HepG2 (cell line): ENCODE measurements around the gene OR2M4. TPM values are rescaled to one million over a fixed set of nuclear protein-coding genes. Genes with fewer than 3 reads are reported as not detected.

Experiments
- ATAC-seq: fragments of 200-7000 bp; cut with Tn5 transposase; 3 replicates; pipeline ENCODE4 v1.9.1; 2020; ENCODE audit warnings: mild to moderate bottlenecking, moderate library complexity
- BruUV-seq: library from RNA; stranded (reverse); fragments of 400-500 nt; replicated peaks from 2 replicates; lab custom pipeline; 2021; lab: Mats Ljungman, UMichigan
- CTCF ChIA-PET: fragments of 300-600 bp; formaldehyde crosslinking; extraction: SDS; loops from one replicate; lab custom pipeline; 2021; ENCODE audit warnings: low total read pairs, inconsistent platforms, low intra/inter-chr PET ratio; lab: Yijun Ruan, JAX
- POLR2A ChIA-PET: fragments of 350-600 bp; sonication (Branson Sonifier 250); formaldehyde crosslinking; loops from one replicate; lab custom pipeline; 2020; ENCODE audit warnings: antibody characterized with exemption, inconsistent platforms; lab: Yijun Ruan, JAX
- DNase-seq: peaks from one replicate; pipeline ENCODE4 v3.0.0-alpha.2; 2015; ENCODE audit warnings: low spot score
- FAIRE-seq: peaks from 3 replicates; lab custom pipeline; 2011; peaks lifted over from hg19 to GRCh38; lab: Jason Lieb, UNC
- H2AFZ ChIP-seq: one replicate; pipeline ENCODE4 v1.6.1; 2011; ENCODE audit warnings: low read length, inconsistent platforms
- H3K27ac ChIP-seq: fragments of 300-600 bp; 3 replicates; pipeline ENCODE4 v1.8.0; 2011; ENCODE audit warnings: mixed run types, mild to moderate bottlenecking, mixed read lengths, low read length, inconsistent platforms; ENCODE audit not compliant: insufficient read depth; ENCODE audit errors: extremely low read length
- H3K27me3 ChIP-seq, 2 experiments: fragments of 200-600 bp in 1 of 2; 2 replicates in 1 of 2; 3 replicates in 1 of 2; pipeline versions ENCODE4 v1.6.0 to v1.8.0; 2011; ENCODE audit warnings: low read length in 2 of 2, mild to moderate bottlenecking in 2 of 2, moderate library complexity in 2 of 2, inconsistent platforms in 1 of 2; ENCODE audit not compliant: insufficient read depth in 2 of 2, control insufficient read depth in 1 of 2
- H3K36me3 ChIP-seq, 2 experiments: fragments of 200-600 bp in 1 of 2; replicated peaks in 1 of 2; 2 replicates in 1 of 2; 3 replicates in 1 of 2; pipeline versions ENCODE4 v1.5.1 to v1.8.0; 2011; ENCODE audit warnings: low read length in 2 of 2, inconsistent platforms in 1 of 2; ENCODE audit not compliant: insufficient read depth in 2 of 2, control insufficient read depth in 1 of 2
- H3K4me1 ChIP-seq: 2 replicates; pipeline ENCODE4 v1.5.1; 2012; ENCODE audit warnings: low read length, inconsistent platforms; ENCODE audit not compliant: insufficient read depth
- H3K4me2 ChIP-seq: 2 replicates; pipeline ENCODE4 v1.6.0; 2011; ENCODE audit warnings: low read depth, low read length, inconsistent platforms
- H3K4me3 ChIP-seq, 3 experiments: fragments of 200-600 bp in 1 of 3; sonication (generic), shearing (Covaris generic) in 1 of 3; replicated peaks in 1 of 3; 2 replicates each; pipeline ENCODE4 v1.5.1; 2011 to 2016; ENCODE audit warnings: low read length in 3 of 3, inconsistent platforms in 2 of 3, low read depth in 2 of 3, mild to moderate bottlenecking in 2 of 3, control low read depth in 1 of 3, mixed read lengths in 1 of 3; ENCODE audit not compliant: insufficient read depth in 1 of 3
- H3K79me2 ChIP-seq: one replicate; pipeline ENCODE4 v1.6.1; 2011; ENCODE audit warnings: low read length, inconsistent platforms; ENCODE audit not compliant: insufficient read depth
- H3K9ac ChIP-seq: 2 replicates; pipeline ENCODE4 v1.6.0; 2011; ENCODE audit warnings: mild to moderate bottlenecking, low read depth, low read length, inconsistent platforms; ENCODE audit not compliant: insufficient read depth
- H3K9me3 ChIP-seq: 2 replicates; pipeline ENCODE4 v1.5.1; 2012; ENCODE audit warnings: mild to moderate bottlenecking, low read length
- H4K20me1 ChIP-seq: 2 replicates; pipeline ENCODE4 v1.6.0; 2011; ENCODE audit warnings: inconsistent platforms, mild to moderate bottlenecking, low read length, moderate library complexity; ENCODE audit not compliant: insufficient read depth
- ATF7 ChIP-seq, 2 experiments: fragments of 450-650 bp in 1 of 2; sonication (generic) in 1 of 2; formaldehyde crosslinking in 1 of 2; IDR thresholded peaks; 2 replicates each; pipeline versions ENCODE4 v1.4.0 to v1.6.1; 2016 to 2020; ENCODE audit warnings: antibody characterized with exemption in 1 of 2, mild to moderate bottlenecking in 1 of 2, missing genetic modification reagents in 1 of 2
- ATRX ChIP-seq: sonication (generic); formaldehyde crosslinking; IDR thresholded peaks from 2 replicates; pipeline ENCODE4 v1.4.0; 2020; ENCODE audit warnings: missing genetic modification reagents, borderline replicate concordance
- CEBPB ChIP-seq: IDR thresholded peaks from 2 replicates; pipeline ENCODE4 v1.6.1; 2011; ENCODE audit warnings: low read depth, low read length, improper control_type of control experiment, borderline replicate concordance
- DMAP1 ChIP-seq: IDR thresholded peaks from 2 replicates; pipeline ENCODE4 v1.6.1; 2016
- FOSL2 ChIP-seq: sonication (generic); formaldehyde crosslinking; IDR thresholded peaks from 2 replicates; pipeline ENCODE4 v1.4.0; 2020; ENCODE audit warnings: missing genetic modification reagents
- KAT7 ChIP-seq: IDR thresholded peaks from 2 replicates; pipeline ENCODE4 v1.6.1; 2018; ENCODE audit warnings: borderline replicate concordance, missing compliant biosample characterization
- MAF1 ChIP-seq: sonication (generic); formaldehyde crosslinking; IDR thresholded peaks from 2 replicates; pipeline ENCODE4 v1.5.0; 2020; ENCODE audit warnings: missing genetic modification reagents, borderline replicate concordance
- RXRB ChIP-seq: IDR thresholded peaks from 2 replicates; pipeline ENCODE4 v1.6.1; 2016; ENCODE audit warnings: borderline replicate concordance, missing genetic modification reagents, missing compliant biosample characterization
- ZNF451 ChIP-seq: sonication (generic); formaldehyde crosslinking; IDR thresholded peaks from 2 replicates; pipeline ENCODE4 v1.5.0; 2020; ENCODE audit warnings: mild to moderate bottlenecking, missing genetic modification reagents
- ZNF616 ChIP-seq: sonication (generic); formaldehyde crosslinking; IDR thresholded peaks from 2 replicates; pipeline ENCODE4 v1.5.0; 2020; ENCODE audit warnings: low read depth, mild to moderate bottlenecking, missing genetic modification reagents
- ZNF83 ChIP-seq: sonication (generic); formaldehyde crosslinking; IDR thresholded peaks from 2 replicates; pipeline ENCODE4 v1.4.0; 2020; ENCODE audit warnings: missing genetic modification reagents, mild to moderate bottlenecking, borderline replicate concordance
- WGBS: methylation state at CpG from one replicate; pipeline ENCODE4 v1.1.6; 2017; ENCODE audit warnings: low lambda C conversion rate; 5-methylcytosine and 5-hydroxymethylcytosine counted together
- in situ Hi-C: cut with HindIII; loops from 2 replicates; pipeline ENCODE4 v1.10.0; 2017; ENCODE audit warnings: low pct_unique_long_range_greater_than_20kb; ENCODE audit not compliant: extremely low pct_ligation_motif_present
- intact Hi-C: fragments of 100-400 bp; cut with micrococcal nuclease; formaldehyde crosslinking; loops from one replicate; pipeline ENCODE4 v1.10.0; 2022; ENCODE audit not compliant: unreplicated experiment
- polyA plus RNA-seq, 8 experiments: library from polyadenylated mRNA; depleted of rRNA in 3 of 8; stranded (reverse) in 7 of 8; unstranded in 1 of 8; fragments of >200 nt; fragmentation: Illumina TruSeq in 4 of 8; extraction: Trizol in 4 of 8; gene quantifications; 2 replicates each; pipeline versions ENCODE4 v1.2.1 to v1.2.3, GENCODE V29; 2011 to 2016; ENCODE audit warnings: low read depth in 4 of 8, missing spikeins in 1 of 8, mixed read lengths in 1 of 8; ENCODE audit not compliant: insufficient read depth in 1 of 8
- total RNA-seq, 5 experiments: library from RNA; depleted of rRNA; stranded (reverse); fragments of >200 nt; fragmentation: Illumina TruSeq; extraction: Trizol; gene quantifications; 2 replicates each; pipeline ENCODE4 v1.2.3, GENCODE V29; 2016; ENCODE audit warnings: low read depth in 1 of 5
- TF ChIP-seq, protein P1 (sequence below): sonication (generic); formaldehyde crosslinking; IDR thresholded peaks from 2 replicates; pipeline ENCODE4 v1.5.1; 2020; ENCODE audit warnings: missing genetic modification reagents, mild to moderate bottlenecking, borderline replicate concordance
- TF ChIP-seq, protein P2 (sequence below): sonication (generic); formaldehyde crosslinking; IDR thresholded peaks from 2 replicates; pipeline ENCODE4 v1.4.0; 2020; ENCODE audit warnings: missing genetic modification reagents; ENCODE audit errors: not compliant biosample characterization
- TF ChIP-seq, protein P3 (sequence below): IDR thresholded peaks from 2 replicates; pipeline ENCODE4 v1.6.1; 2016

Gene OR2M4
- total and polyA plus RNA-seq, 2 of the 13 experiments (the other 11 are each of a cell fraction or from before 2014, with no cell fraction given), result not detected

DNA sequence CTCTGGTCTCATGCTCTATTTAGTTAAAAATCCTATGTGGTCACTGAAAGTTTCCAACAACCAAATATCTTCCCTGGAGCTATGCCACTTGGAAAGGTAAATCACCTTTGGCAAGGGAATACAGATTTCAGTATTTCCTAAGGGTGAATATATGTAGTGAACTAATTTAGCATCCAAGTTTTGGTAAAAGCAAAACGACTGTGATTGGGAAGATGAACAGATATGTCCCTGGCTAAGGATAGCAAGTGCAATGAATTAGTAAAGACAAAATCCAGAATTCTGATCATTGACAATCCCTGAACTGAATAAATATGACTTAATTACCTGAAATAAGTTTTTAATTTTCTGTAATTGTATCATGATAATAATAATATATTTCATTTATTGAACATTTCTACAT, 46.7 kb downstream of the OR2M4 start, which contains the start of gene OR2T33 (continued):
- TF ChIP-seq CEBPB, result no peak
- TF ChIP-seq DMAP1 (CRISPR knock-in tag), result no peak

DNA sequence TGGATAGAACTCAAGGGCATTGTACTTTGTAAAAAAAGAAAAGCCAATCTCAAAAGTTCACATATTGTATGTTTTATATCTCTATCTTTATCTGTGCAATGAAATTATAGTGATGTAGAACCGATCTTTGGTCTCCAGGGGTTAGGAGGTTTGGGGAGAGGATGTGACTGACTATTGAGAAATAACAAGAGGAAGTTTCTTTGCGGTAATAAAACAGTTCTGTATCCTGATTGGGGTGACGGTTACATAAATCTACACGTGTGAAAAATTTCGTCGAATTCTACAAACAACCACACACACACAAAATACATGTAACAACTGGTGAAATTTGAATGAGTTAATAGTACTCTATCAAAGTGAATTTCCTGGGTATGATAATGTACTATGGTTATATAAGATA, 57.2 kb downstream of the OR2M4 start:
- no peak for FAIRE-seq
- peaks cover 70% of the 10 kb centered on the region for H3K9me3 ChIP-seq
- in situ Hi-C loops (no loop called here), intact Hi-C loops (no loop called here)
- H3K79me2 ChIP-seq, result no peaks in the 10 kb centered on the region
- H3K36me3 ChIP-seq, result no peaks in the 10 kb centered on the region
- H3K4me3 ChIP-seq, result no peak overlapping the region
- no peak overlapping the region for H2AFZ ChIP-seq
- CTCF ChIA-PET, result no interaction called here
- no peaks in the 10 kb centered on the region for H4K20me1 ChIP-seq
- no TSS peak for BruUV-seq
- H3K27me3 ChIP-seq, result no peaks in the 10 kb centered on the region
- no peak overlapping the region for H3K9ac ChIP-seq
- no peak overlapping the region for H3K4me2 ChIP-seq
- H3K27ac ChIP-seq, result no peak overlapping the region
- TF ChIP-seq, protein P1, sequence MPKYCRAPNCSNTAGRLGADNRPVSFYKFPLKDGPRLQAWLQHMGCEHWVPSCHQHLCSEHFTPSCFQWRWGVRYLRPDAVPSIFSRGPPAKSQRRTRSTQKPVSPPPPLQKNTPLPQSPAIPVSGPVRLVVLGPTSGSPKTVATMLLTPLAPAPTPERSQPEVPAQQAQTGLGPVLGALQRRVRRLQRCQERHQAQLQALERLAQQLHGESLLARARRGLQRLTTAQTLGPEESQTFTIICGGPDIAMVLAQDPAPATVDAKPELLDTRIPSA (CRISPR knock-in tag), result no peak
- TF ChIP-seq, protein P2, sequence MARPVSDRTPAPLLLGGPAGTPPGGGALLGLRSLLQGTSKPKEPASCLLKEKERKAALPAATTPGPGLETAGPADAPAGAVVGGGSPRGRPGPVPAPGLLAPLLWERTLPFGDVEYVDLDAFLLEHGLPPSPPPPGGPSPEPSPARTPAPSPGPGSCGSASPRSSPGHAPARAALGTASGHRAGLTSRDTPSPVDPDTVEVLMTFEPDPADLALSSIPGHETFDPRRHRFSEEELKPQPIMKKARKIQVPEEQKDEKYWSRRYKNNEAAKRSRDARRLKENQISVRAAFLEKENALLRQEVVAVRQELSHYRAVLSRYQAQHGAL (CRISPR knock-in tag), result no peak
- TF ChIP-seq ZNF83 (CRISPR knock-in tag), result no peak
- TF ChIP-seq, protein P3, sequence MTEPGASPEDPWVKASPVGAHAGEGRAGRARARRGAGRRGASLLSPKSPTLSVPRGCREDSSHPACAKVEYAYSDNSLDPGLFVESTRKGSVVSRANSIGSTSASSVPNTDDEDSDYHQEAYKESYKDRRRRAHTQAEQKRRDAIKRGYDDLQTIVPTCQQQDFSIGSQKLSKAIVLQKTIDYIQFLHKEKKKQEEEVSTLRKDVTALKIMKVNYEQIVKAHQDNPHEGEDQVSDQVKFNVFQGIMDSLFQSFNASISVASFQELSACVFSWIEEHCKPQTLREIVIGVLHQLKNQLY (CRISPR knock-in tag), result no peak
- no peak for TF ChIP-seq ATF7 (IDR thresholded peaks at IDR 0.05)
- TF ChIP-seq ATF7 (CRISPR knock-in tag; IDR thresholded peaks at IDR 0.05), result no peak
- TF ChIP-seq ZNF616 (CRISPR knock-in tag), result no peak
- no peak for TF ChIP-seq FOSL2 (CRISPR knock-in tag)
- no peak for TF ChIP-seq KAT7 (CRISPR knock-in tag)
- no peak for TF ChIP-seq MAF1 (CRISPR knock-in tag)
- no peak for TF ChIP-seq RXRB (CRISPR knock-in tag)
- no peak for TF ChIP-seq ATRX
- TF ChIP-seq ZNF451 (CRISPR knock-in tag), result no peak
- 19% methylated on average over 6 of the region's 6 CpGs for WGBS
- DNase-seq, result no peak
- no peaks in the 10 kb centered on the region for H3K4me1 ChIP-seq
- ATAC-seq, result no peak
- POLR2A ChIA-PET, result no interaction called here

Other genes starting within 250 kb of the OR2M4 start
- gene OR2L5, start 217.8 kb upstream of the OR2M4 start, total RNA-seq (2016; rRNA removed; fragmentation: Illumina TruSeq; extraction: Trizol), result not detected in 2 replicates
- not detected in 2 replicates for gene OR2L5, start 217.8 kb upstream of the OR2M4 start, polyA plus RNA-seq (2011; rRNA removed)
- gene OR2L2, start 201.3 kb upstream of the OR2M4 start, total RNA-seq (2016; rRNA removed; fragmentation: Illumina TruSeq; extraction: Trizol), result not detected in 2 replicates
- gene OR2L2, start 201.3 kb upstream of the OR2M4 start, polyA plus RNA-seq (2011; rRNA removed), result not detected in 2 replicates
- gene OR2L3, start 184.6 kb upstream of the OR2M4 start, total RNA-seq (2016; rRNA removed; fragmentation: Illumina TruSeq; extraction: Trizol), result not detected in 2 replicates
- not detected in 2 replicates for gene OR2L3, start 184.6 kb upstream of the OR2M4 start, polyA plus RNA-seq (2011; rRNA removed)
- gene OR2L13, start 136.2 kb upstream of the OR2M4 start, total RNA-seq (2016; rRNA removed; fragmentation: Illumina TruSeq; extraction: Trizol), result not detected in 2 replicates
- gene OR2L13, start 136.2 kb upstream of the OR2M4 start, polyA plus RNA-seq (2011; rRNA removed), result not detected in 2 replicates
- not detected in 2 replicates for gene OR2M5, start 86.3 kb upstream of the OR2M4 start, total RNA-seq (2016; rRNA removed; fragmentation: Illumina TruSeq; extraction: Trizol)
- not detected in 2 replicates for gene OR2M5, start 86.3 kb upstream of the OR2M4 start, polyA plus RNA-seq (2011; rRNA removed)
- not detected in 2 replicates for gene OR2M2, start 56.6 kb upstream of the OR2M4 start, total RNA-seq (2016; rRNA removed; fragmentation: Illumina TruSeq; extraction: Trizol)
- not detected in 2 replicates for gene OR2M2, start 56.6 kb upstream of the OR2M4 start, polyA plus RNA-seq (2011; rRNA removed)
- not detected in 2 replicates for gene OR2M3, start 34.2 kb upstream of the OR2M4 start, total RNA-seq (2016; rRNA removed; fragmentation: Illumina TruSeq; extraction: Trizol)
- not detected in 2 replicates for gene OR2M3, start 34.2 kb upstream of the OR2M4 start, polyA plus RNA-seq (2011; rRNA removed)
- gene OR2T33, start 46.6 kb downstream of the OR2M4 start, total RNA-seq (2016; rRNA removed; fragmentation: Illumina TruSeq; extraction: Trizol), result not detected in 2 replicates
- gene OR2T33, start 46.6 kb downstream of the OR2M4 start, polyA plus RNA-seq (2011; rRNA removed), result not detected in 2 replicates
- not detected in 2 replicates for gene OR2T12, start 72.0 kb downstream of the OR2M4 start, total RNA-seq (2016; rRNA removed; fragmentation: Illumina TruSeq; extraction: Trizol)
- gene OR2T12, start 72.0 kb downstream of the OR2M4 start, polyA plus RNA-seq (2011; rRNA removed), result not detected in 2 replicates
- not detected in 2 replicates for gene OR2M7, start 93.2 kb downstream of the OR2M4 start, total RNA-seq (2016; rRNA removed; fragmentation: Illumina TruSeq; extraction: Trizol)
- not detected in 2 replicates for gene OR2M7, start 93.2 kb downstream of the OR2M4 start, polyA plus RNA-seq (2011; rRNA removed)
- gene OR14C36, start 117.4 kb downstream of the OR2M4 start, total RNA-seq (2016; rRNA removed; fragmentation: Illumina TruSeq; extraction: Trizol), result not detected in 2 replicates
- not detected in 2 replicates for gene OR14C36, start 117.4 kb downstream of the OR2M4 start, polyA plus RNA-seq (2011; rRNA removed)
- not detected in 2 replicates for gene OR2T4, start 130.2 kb downstream of the OR2M4 start, total RNA-seq (2016; rRNA removed; fragmentation: Illumina TruSeq; extraction: Trizol)
- gene OR2T4, start 130.2 kb downstream of the OR2M4 start, polyA plus RNA-seq (2011; rRNA removed), result not detected in 2 replicates
- not detected in 2 replicates for gene OR2T6, start 144.3 kb downstream of the OR2M4 start, total RNA-seq (2016; rRNA removed; fragmentation: Illumina TruSeq; extraction: Trizol)
- gene OR2T6, start 144.3 kb downstream of the OR2M4 start, polyA plus RNA-seq (2011; rRNA removed), result not detected in 2 replicates
- not detected in 2 replicates for gene OR2T1, start 171.6 kb downstream of the OR2M4 start, total RNA-seq (2016; rRNA removed; fragmentation: Illumina TruSeq; extraction: Trizol)
- gene OR2T1, start 171.6 kb downstream of the OR2M4 start, polyA plus RNA-seq (2011; rRNA removed), result not detected in 2 replicates
- not detected in 2 replicates for gene OR2T2, start 214.2 kb downstream of the OR2M4 start, total RNA-seq (2016; rRNA removed; fragmentation: Illumina TruSeq; extraction: Trizol)
- gene OR2T2, start 214.2 kb downstream of the OR2M4 start, polyA plus RNA-seq (2011; rRNA removed), result not detected in 2 replicates
- not detected in 2 replicates for gene OR2T3, start 241.9 kb downstream of the OR2M4 start, total RNA-seq (2016; rRNA removed; fragmentation: Illumina TruSeq; extraction: Trizol)
- gene OR2T3, start 241.9 kb downstream of the OR2M4 start, polyA plus RNA-seq (2011; rRNA removed), result not detected in 2 replicates